Eye (tissue), 1 donor: ENCODE results near the gene DEFB124.

ENCODE experiments used
- DNase-seq: peaks from one replicate; pipeline ENCODE4 v3.0.0-alpha.2; 2015

DEFB124 gene

GRCh38 chr20:31418307-31418706 lies 56.6 kb downstream of the DEFB124 start:
- no peak for DNase-seq

GRCh38 chr20:31415653-31416052 lies 59.3 kb downstream of the DEFB124 start:
- DNase-seq: no peak
